ENCODE results near the gene CBFA2T2.

CBFA2T2 gene

GRCh38 chr20:33675136-33675959 lies 185.5 kb downstream of the CBFA2T2 start:
- no peak for DNase-seq (ENCODE audit: low read depth, low spot score)
- Histone ChIP-seq H3K9me3 (ENCODE audit: insufficient read depth, low read length) (no peaks in the 10 kb centered on the region; the same call in 1 of the 2 replicates), H3K36me3 (ENCODE audit: insufficient read depth, insufficient read length, low read length) (peaks cover 70% of the 10 kb centered on the region), H3K4me3 (ENCODE audit: insufficient read length, low read depth) (peak overlapping the region; percentile 81), H3K4me1 (ENCODE audit: insufficient read depth, insufficient read length) (peaks cover 29% of the 10 kb centered on the region), H3K27me3 (ENCODE audit: insufficient read depth, insufficient read length) (no peaks in the 10 kb centered on the region), H3K9ac (ENCODE audit: insufficient read length, low read depth) (peak overlapping the region; percentile 86)
- TF ChIP-seq YY1 (IDR thresholded peaks at IDR 0.05; ENCODE audit: insufficient read depth, insufficient read length) (no peak), SUZ12 (IDR thresholded peaks at IDR 0.05; ENCODE audit: extremely low read depth, insufficient read depth, insufficient read length) (no peak), ZNF274 (IDR thresholded peaks at IDR 0.05; ENCODE audit: low read depth, low read length) (no peak)

GRCh38 chr20:33676121-33676520 lies 186.2 kb downstream of the CBFA2T2 start:
- peaks cover 29% of the 10 kb centered on the region for H3K4me1 ChIP-seq (ENCODE audit: insufficient read depth, insufficient read length)
- TF ChIP-seq SUZ12 (IDR thresholded peaks at IDR 0.05; ENCODE audit: extremely low read depth, insufficient read depth, insufficient read length) (no peak), ZNF274 (IDR thresholded peaks at IDR 0.05; ENCODE audit: low read depth, low read length) (no peak), YY1 (IDR thresholded peaks at IDR 0.05; ENCODE audit: insufficient read depth, insufficient read length) (no peak)
- H3K36me3 ChIP-seq (ENCODE audit: insufficient read depth, insufficient read length, low read length), result peaks cover 69% of the 10 kb centered on the region
- H3K27me3 ChIP-seq (ENCODE audit: insufficient read depth, insufficient read length), result no peaks in the 10 kb centered on the region
- no peak for DNase-seq (ENCODE audit: low read depth, low spot score)
- H3K9ac ChIP-seq (ENCODE audit: insufficient read length, low read depth), result peak overlapping the region; percentile 86
- no peak overlapping the region for H3K4me3 ChIP-seq (ENCODE audit: insufficient read length, low read depth)
- H3K9me3 ChIP-seq (ENCODE audit: insufficient read depth, low read length), result no peaks in the 10 kb centered on the region; the same call in 1 of the 2 replicates

- no peak overlapping the region for H3K4me3 ChIP-seq (ENCODE audit: insufficient read length, low read depth)
- no peaks in the 10 kb centered on the region; the same call in 1 of the 2 replicates for H3K9me3 ChIP-seq (ENCODE audit: insufficient read depth, low read length)
- TF ChIP-seq YY1 (IDR thresholded peaks at IDR 0.05; ENCODE audit: insufficient read depth, insufficient read length) (no peak), SUZ12 (IDR thresholded peaks at IDR 0.05; ENCODE audit: extremely low read depth, insufficient read depth, insufficient read length) (no peak), ZNF274 (IDR thresholded peaks at IDR 0.05; ENCODE audit: low read depth, low read length) (no peak)
- peaks cover 65% of the 10 kb centered on the region for H3K36me3 ChIP-seq (ENCODE audit: insufficient read depth, insufficient read length, low read length)
- H3K4me1 ChIP-seq (ENCODE audit: insufficient read depth, insufficient read length), result peaks cover 29% of the 10 kb centered on the region
- no peaks in the 10 kb centered on the region for H3K27me3 ChIP-seq (ENCODE audit: insufficient read depth, insufficient read length)
- no peak for DNase-seq (ENCODE audit: low read depth, low spot score)
- H3K9ac ChIP-seq (ENCODE audit: insufficient read length, low read depth), result peak overlapping the region; percentile 13
These were observed 187.1 kb downstream of the CBFA2T2 start for GRCh38 chr20:33676652-33677645.

- Histone ChIP-seq H3K9ac (ENCODE audit: insufficient read length, low read depth) (no peak overlapping the region), H3K36me3 (ENCODE audit: insufficient read depth, insufficient read length, low read length) (peaks cover 63% of the 10 kb centered on the region), H3K27me3 (ENCODE audit: insufficient read depth, insufficient read length) (no peaks in the 10 kb centered on the region)
These were observed 188.3 kb downstream of the CBFA2T2 start for GRCh38 chr20:33677991-33678702.

GRCh38 chr20:33679758-33680485 lies 190.0 kb downstream of the CBFA2T2 start:
- Histone ChIP-seq H3K4me1 (ENCODE audit: insufficient read depth, insufficient read length) (peaks cover 33% of the 10 kb centered on the region), H3K27me3 (ENCODE audit: insufficient read depth, insufficient read length) (no peaks in the 10 kb centered on the region), H3K4me3 (ENCODE audit: insufficient read length, low read depth) (no peak overlapping the region), H3K9ac (ENCODE audit: insufficient read length, low read depth) (no peak overlapping the region), H3K9me3 (ENCODE audit: insufficient read depth, low read length) (no peaks in the 10 kb centered on the region; the same call in 1 of the 2 replicates), H3K36me3 (ENCODE audit: insufficient read depth, insufficient read length, low read length) (peaks cover 69% of the 10 kb centered on the region)
- DNase-seq (ENCODE audit: low read depth, low spot score), result no peak
- TF ChIP-seq ZNF274 (IDR thresholded peaks at IDR 0.05; ENCODE audit: low read depth, low read length), result no peak
- no peak for TF ChIP-seq SUZ12 (IDR thresholded peaks at IDR 0.05; ENCODE audit: extremely low read depth, insufficient read depth, insufficient read length)
- TF ChIP-seq YY1 (IDR thresholded peaks at IDR 0.05; ENCODE audit: insufficient read depth, insufficient read length), result no peak

More at GRCh38 chr20:33677991-33678702, 188.3 kb downstream of the CBFA2T2 start:
- H3K4me3 ChIP-seq (ENCODE audit: insufficient read length, low read depth), result no peak overlapping the region
- TF ChIP-seq ZNF274 (IDR thresholded peaks at IDR 0.05; ENCODE audit: low read depth, low read length), result no peak
- TF ChIP-seq YY1 (IDR thresholded peaks at IDR 0.05; ENCODE audit: insufficient read depth, insufficient read length), result no peak
- no peak for TF ChIP-seq SUZ12 (IDR thresholded peaks at IDR 0.05; ENCODE audit: extremely low read depth, insufficient read depth, insufficient read length)
- peaks cover 29% of the 10 kb centered on the region for H3K4me1 ChIP-seq (ENCODE audit: insufficient read depth, insufficient read length)
- H3K9me3 ChIP-seq (ENCODE audit: insufficient read depth, low read length), result no peaks in the 10 kb centered on the region; the same call in 1 of the 2 replicates
- DNase-seq (ENCODE audit: low read depth, low spot score), result no peak

- no peaks in the 10 kb centered on the region for H3K27me3 ChIP-seq (ENCODE audit: insufficient read depth, insufficient read length)
- peaks cover 27% of the 10 kb centered on the region for H3K4me1 ChIP-seq (ENCODE audit: insufficient read depth, insufficient read length)
- no peak overlapping the region for H3K9ac ChIP-seq (ENCODE audit: insufficient read length, low read depth)
- H3K36me3 ChIP-seq (ENCODE audit: insufficient read depth, insufficient read length, low read length), result peaks cover 69% of the 10 kb centered on the region
- no peak overlapping the region for H3K4me3 ChIP-seq (ENCODE audit: insufficient read length, low read depth)
- no peaks in the 10 kb centered on the region; the same call in 1 of the 2 replicates for H3K9me3 ChIP-seq (ENCODE audit: insufficient read depth, low read length)
- DNase-seq (ENCODE audit: low read depth, low spot score), result no peak
- TF ChIP-seq ZNF274 (IDR thresholded peaks at IDR 0.05; ENCODE audit: low read depth, low read length) (no peak), SUZ12 (IDR thresholded peaks at IDR 0.05; ENCODE audit: extremely low read depth, insufficient read depth, insufficient read length) (no peak), YY1 (IDR thresholded peaks at IDR 0.05; ENCODE audit: insufficient read depth, insufficient read length) (no peak)
These were observed 190.8 kb downstream of the CBFA2T2 start for GRCh38 chr20:33680686-33681085.

All from NT2/D1 (cell line).